GM19467 (cell line): ENCODE results near the gene HS1BP3.
A peak's percentile ranks its signal among the peaks of the same experiment; 100 is the strongest.

Source experiments
- ATAC-seq: cut with Tn5 transposase; IDR thresholded peaks from one replicate; pipeline ENCODE4 v1.9.1; 2021; ENCODE audit warnings: mild to moderate bottlenecking, moderate library complexity; ENCODE audit not compliant: unreplicated experiment

Gene HS1BP3

GRCh38 chr2:20647738-20648137 is 3.2 kb downstream of the HS1BP3 start:
- ATAC-seq = no peak

- ATAC-seq = no peak
These were observed 3.7 kb downstream of the HS1BP3 start for GRCh38 chr2:20647211-20647610.

GRCh38 chr2:20646446-20646845 is 4.5 kb downstream of the HS1BP3 start:
- ATAC-seq = no peak

GRCh38 chr2:20645761-20646160 is 5.1 kb downstream of the HS1BP3 start:
- ATAC-seq = no peak

- ATAC-seq = no peak
These were observed 5.6 kb downstream of the HS1BP3 start for GRCh38 chr2:20645301-20645701.

GRCh38 chr2:20643826-20644225 is 7.1 kb downstream of the HS1BP3 start:
- no peak for ATAC-seq

GRCh38 chr2:20643060-20643459 is 7.8 kb downstream of the HS1BP3 start:
- ATAC-seq = no peak

- peak; percentile 97 for ATAC-seq
These were observed 8.6 kb downstream of the HS1BP3 start for GRCh38 chr2:20642055-20642971.

- no peak for ATAC-seq
These were observed 9.5 kb downstream of the HS1BP3 start for GRCh38 chr2:20641123-20641985.

GRCh38 chr2:20640411-20641122 is 10.3 kb downstream of the HS1BP3 start:
- no peak for ATAC-seq

- ATAC-seq = no peak
These were observed 12.1 kb downstream of the HS1BP3 start for GRCh38 chr2:20638646-20639430.

GRCh38 chr2:20638014-20638413 is 12.9 kb downstream of the HS1BP3 start:
- no peak for ATAC-seq

GRCh38 chr2:20637147-20637546 is 13.8 kb downstream of the HS1BP3 start:
- ATAC-seq = no peak

GRCh38 chr2:20635675-20636584 is 15.0 kb downstream of the HS1BP3 start:
- ATAC-seq = peak; percentile 85

GRCh38 chr2:20635113-20635510 is 15.8 kb downstream of the HS1BP3 start:
- no peak for ATAC-seq

- no peak for ATAC-seq
These were observed 16.3 kb downstream of the HS1BP3 start for GRCh38 chr2:20634507-20635112.

GRCh38 chr2:20633794-20634506 is 16.9 kb downstream of the HS1BP3 start:
- no peak for ATAC-seq

GRCh38 chr2:20633001-20633400 is 17.9 kb downstream of the HS1BP3 start:
- ATAC-seq = no peak
